HEK293 (cell line): ENCODE measurements around the gene HMG20A.

ENCODE experiments used
- CTCF ChIA-PET: fragments of 350-600 bp; formaldehyde crosslinking; extraction: SDS; loops from one replicate; lab custom pipeline; 2021; ENCODE audit warnings: antibody characterized with exemption; lab: Yijun Ruan, JAX
- POLR2A ChIA-PET: fragments of 300-600 bp; formaldehyde crosslinking; extraction: SDS; loops from one replicate; lab custom pipeline; 2020; ENCODE audit warnings: antibody characterized with exemption, inconsistent platforms; lab: Yijun Ruan, JAX
- H3K27ac ChIP-seq: fragments of 200-500 bp; sonication (Bioruptor generic); 2 replicates; pipeline ENCODE4 v1.5.1; 2014; ENCODE audit warnings: low read depth, low read length, control low read depth, inconsistent platforms; ENCODE audit errors: extremely low read depth
- H3K36me3 ChIP-seq, 2 experiments: fragments of 200-500 bp in 1 of 2; sonication (Bioruptor generic) in 1 of 2; 1 replicate in 1 of 2; 2 replicates in 1 of 2; pipeline ENCODE4 v1.5.1; 2014 to 2017; ENCODE audit warnings: inconsistent platforms in 2 of 2, low read length in 2 of 2; ENCODE audit not compliant: control insufficient read depth in 2 of 2, insufficient read depth in 1 of 2
- H3K4me1 ChIP-seq: fragments of 200-500 bp; sonication (Bioruptor generic); 2 replicates; pipeline ENCODE4 v1.5.1; 2014; ENCODE audit warnings: mild to moderate bottlenecking, low read length, inconsistent platforms; ENCODE audit not compliant: control insufficient read depth, insufficient read depth
- H3K4me3 ChIP-seq: 2 replicates; pipeline ENCODE4 v1.5.1; 2011; ENCODE audit warnings: low read depth, mild to moderate bottlenecking, control low read depth, low read length, moderate library complexity
- H3K9me3 ChIP-seq: fragments of 200-500 bp; sonication (Bioruptor generic); 2 replicates; pipeline ENCODE4 v1.5.1; 2014; ENCODE audit warnings: low read depth, low read length, inconsistent platforms; ENCODE audit not compliant: control insufficient read depth, insufficient read depth
- HOXD13 ChIP-seq: sonication (generic); formaldehyde crosslinking; IDR thresholded peaks from 2 replicates; pipeline ENCODE4 v1.8.0; 2022; ENCODE audit warnings: missing genetic modification reagents, borderline replicate concordance
- INSM2 ChIP-seq: fragments of 450-650 bp; formaldehyde crosslinking; IDR thresholded peaks from 2 replicates; pipeline ENCODE4 v1.5.1; 2016; ENCODE audit warnings: missing biosample characterization, missing genetic modification characterization
- KLF17 ChIP-seq: fragments of 450-650 bp; formaldehyde crosslinking; IDR thresholded peaks from 2 replicates; pipeline ENCODE4 v1.5.1; 2016; ENCODE audit warnings: missing biosample characterization, missing genetic modification characterization
- KLF7 ChIP-seq: fragments of 450-650 bp; formaldehyde crosslinking; IDR thresholded peaks from 2 replicates; pipeline ENCODE4 v1.5.1; 2016; ENCODE audit warnings: missing biosample characterization, missing genetic modification characterization, borderline replicate concordance
- KLF9 ChIP-seq: fragments of 450-650 bp; formaldehyde crosslinking; IDR thresholded peaks from 2 replicates; pipeline ENCODE4 v1.5.1; 2016; ENCODE audit warnings: missing biosample characterization, missing genetic modification characterization, low read depth
- PBX3 ChIP-seq: sonication (generic); formaldehyde crosslinking; IDR thresholded peaks from 2 replicates; pipeline ENCODE4 v1.8.1; 2022; ENCODE audit warnings: mild to moderate bottlenecking, moderate library complexity, missing genetic modification reagents
- ZFHX2 ChIP-seq: fragments of 450-650 bp; formaldehyde crosslinking; conservative IDR thresholded peaks from 2 replicates; pipeline ENCODE4 v1.5.1; 2016; ENCODE audit warnings: missing biosample characterization, missing genetic modification characterization
- ZFP69B ChIP-seq: fragments of 450-650 bp; formaldehyde crosslinking; IDR thresholded peaks from 2 replicates; pipeline ENCODE4 v1.5.1; 2016; ENCODE audit warnings: missing biosample characterization, missing genetic modification characterization
- ZNF132 ChIP-seq: fragments of 450-650 bp; formaldehyde crosslinking; IDR thresholded peaks from 2 replicates; pipeline ENCODE4 v1.5.1; 2017; ENCODE audit warnings: missing biosample characterization, missing genetic modification characterization, borderline replicate concordance
- ZNF174 ChIP-seq: fragments of 450-650 bp; formaldehyde crosslinking; IDR thresholded peaks from 2 replicates; pipeline ENCODE4 v1.5.0; 2017; ENCODE audit warnings: missing biosample characterization, mild to moderate bottlenecking, missing genetic modification characterization
- ZNF202 ChIP-seq: fragments of 450-650 bp; formaldehyde crosslinking; IDR thresholded peaks from 2 replicates; pipeline ENCODE4 v1.5.1; 2016; ENCODE audit warnings: missing biosample characterization, missing genetic modification characterization, borderline replicate concordance
- ZNF211 ChIP-seq: fragments of 450-650 bp; formaldehyde crosslinking; IDR thresholded peaks from 2 replicates; pipeline ENCODE4 v1.5.1; 2016; ENCODE audit warnings: low read depth, missing biosample characterization, missing genetic modification characterization
- ZNF23 ChIP-seq: fragments of 450-650 bp; formaldehyde crosslinking; IDR thresholded peaks from 2 replicates; pipeline ENCODE4 v1.5.1; 2016; ENCODE audit warnings: missing biosample characterization, missing genetic modification characterization, borderline replicate concordance
- ZNF24 ChIP-seq: fragments of 450-650 bp; formaldehyde crosslinking; IDR thresholded peaks from 2 replicates; pipeline ENCODE4 v1.5.1; 2016; ENCODE audit warnings: missing biosample characterization, missing genetic modification characterization
- ZNF280D ChIP-seq: fragments of 450-650 bp; formaldehyde crosslinking; IDR thresholded peaks from 2 replicates; pipeline ENCODE4 v1.5.1; 2016; ENCODE audit warnings: missing biosample characterization, missing genetic modification characterization
- ZNF324 ChIP-seq: fragments of 450-650 bp; formaldehyde crosslinking; IDR thresholded peaks from 2 replicates; pipeline ENCODE4 v1.5.1; 2016; ENCODE audit warnings: missing biosample characterization, missing genetic modification characterization
- ZNF366 ChIP-seq: fragments of 450-650 bp; formaldehyde crosslinking; conservative IDR thresholded peaks from 2 replicates; pipeline ENCODE4 v1.5.1; 2016; ENCODE audit warnings: missing biosample characterization, missing genetic modification characterization
- ZNF426 ChIP-seq: fragments of 450-650 bp; formaldehyde crosslinking; IDR thresholded peaks from 2 replicates; pipeline ENCODE4 v1.5.1; 2017; ENCODE audit warnings: missing biosample characterization, missing genetic modification characterization, mild to moderate bottlenecking, inconsistent platforms, moderate library complexity
- ZNF510 ChIP-seq: fragments of 450-650 bp; formaldehyde crosslinking; IDR thresholded peaks from 2 replicates; pipeline ENCODE4 v1.5.1; 2018; ENCODE audit warnings: mild to moderate bottlenecking, missing genetic modification characterization, missing biosample characterization; ENCODE audit not compliant: insufficient replicate concordance
- ZNF521 ChIP-seq: fragments of 450-650 bp; formaldehyde crosslinking; IDR thresholded peaks from 2 replicates; pipeline ENCODE4 v1.5.1; 2017; ENCODE audit warnings: missing biosample characterization, mild to moderate bottlenecking, missing genetic modification characterization
- ZNF555 ChIP-seq: fragments of 450-650 bp; formaldehyde crosslinking; conservative IDR thresholded peaks from 2 replicates; pipeline ENCODE4 v1.5.1; 2017; ENCODE audit warnings: missing biosample characterization, mild to moderate bottlenecking, missing genetic modification characterization, inconsistent platforms
- ZNF560 ChIP-seq: fragments of 450-650 bp; formaldehyde crosslinking; IDR thresholded peaks from 2 replicates; pipeline ENCODE4 v1.5.1; 2017; ENCODE audit warnings: missing biosample characterization, missing genetic modification characterization, borderline replicate concordance
- ZNF624 ChIP-seq: fragments of 450-650 bp; formaldehyde crosslinking; IDR thresholded peaks from 2 replicates; pipeline ENCODE4 v1.5.1; 2017; ENCODE audit warnings: missing biosample characterization, missing genetic modification characterization
- ZNF626 ChIP-seq: fragments of 450-650 bp; sonication (Bioruptor Pico); formaldehyde crosslinking; IDR thresholded peaks from 2 replicates; pipeline ENCODE4 v1.5.1; 2018; ENCODE audit warnings: missing biosample characterization, missing genetic modification characterization, inconsistent platforms
- ZNF639 ChIP-seq: fragments of 450-650 bp; formaldehyde crosslinking; IDR thresholded peaks from 2 replicates; pipeline ENCODE4 v1.5.1; 2016; ENCODE audit warnings: missing biosample characterization, missing genetic modification characterization
- ZNF747 ChIP-seq: fragments of 450-650 bp; formaldehyde crosslinking; IDR thresholded peaks from 2 replicates; pipeline ENCODE4 v1.5.1; 2016; ENCODE audit warnings: missing biosample characterization, missing genetic modification characterization
- ZNF768 ChIP-seq: fragments of 450-650 bp; formaldehyde crosslinking; IDR thresholded peaks from 2 replicates; pipeline ENCODE4 v1.5.1; 2018; ENCODE audit warnings: missing biosample characterization, mild to moderate bottlenecking, missing genetic modification characterization
- ZNF785 ChIP-seq: fragments of 450-650 bp; formaldehyde crosslinking; IDR thresholded peaks from 2 replicates; pipeline ENCODE4 v1.5.1; 2016; ENCODE audit warnings: missing biosample characterization, missing genetic modification characterization
- ZNF837 ChIP-seq: fragments of 450-650 bp; formaldehyde crosslinking; IDR thresholded peaks from 2 replicates; pipeline ENCODE4 v1.5.1; 2016; ENCODE audit warnings: missing biosample characterization, missing genetic modification characterization

The HMG20A gene

GRCh38 chr15:77457905-77458265 is 37.2 kb downstream of the HMG20A start:
- POLR2A ChIA-PET = no interaction called here
- H3K36me3 ChIP-seq = peaks cover 28 to 31% of the 10 kb centered on the region in 2 experiments
- no peak overlapping the region for H3K27ac ChIP-seq
- H3K4me1 ChIP-seq = peaks cover 8% of the 10 kb centered on the region; the same call in 1 of the 2 replicates
- H3K9me3 ChIP-seq = no peaks in the 10 kb centered on the region
- CTCF ChIA-PET = interaction anchor here (0.9 to 1.7 kb wide), 2 partner anchors 13 to 86 kb away, joined by 3 to 7 read pairs; no protein-coding TSS in a partner anchor
- no peak for TF ChIP-seq ZNF510 (tag by site-specific recombination)
- no peak for TF ChIP-seq ZNF785
- TF ChIP-seq ZNF324 (tag by site-specific recombination) = no peak
- no peak for TF ChIP-seq ZNF560 (tag by site-specific recombination)
- no peak for TF ChIP-seq ZNF639 (tag by site-specific recombination)
- no peak for TF ChIP-seq ZNF202 (tag by site-specific recombination)
- TF ChIP-seq ZNF624 = no peak
- no peak for TF ChIP-seq ZNF23
- no peak for TF ChIP-seq ZNF280D
- no peak for TF ChIP-seq PBX3 (CRISPR knock-in tag)
- TF ChIP-seq ZNF747 (tag by site-specific recombination) = no peak
- TF ChIP-seq KLF17 (tag by site-specific recombination) = no peak
- no peak overlapping the region for H3K4me3 ChIP-seq

GRCh38 chr15:77459031-77459430 is 38.3 kb downstream of the HMG20A start:
- H3K9me3 ChIP-seq = no peaks in the 10 kb centered on the region
- TF ChIP-seq ZNF555 (tag by site-specific recombination) (no peak), KLF9 (tag by site-specific recombination) (no peak), ZNF837 (tag by site-specific recombination) (no peak), ZNF132 (tag by site-specific recombination) (no peak), ZNF211 (tag by site-specific recombination) (no peak), ZNF768 (tag by site-specific recombination) (no peak), HOXD13 (no peak), ZFP69B (no peak), ZFHX2 (no peak), ZNF174 (tag by site-specific recombination) (no peak), KLF7 (tag by site-specific recombination) (no peak), ZNF785 (no peak), ZNF426 (tag by site-specific recombination) (no peak), ZNF366 (tag by site-specific recombination) (no peak), ZNF521 (tag by site-specific recombination) (no peak), ZNF626 (tag by site-specific recombination) (no peak), ZNF24 (tag by site-specific recombination) (no peak), INSM2 (no peak)
- peaks cover 8% of the 10 kb centered on the region; the same call in 1 of the 2 replicates for H3K4me1 ChIP-seq
- no peak overlapping the region for H3K27ac ChIP-seq
- H3K4me3 ChIP-seq = no peak overlapping the region
- POLR2A ChIA-PET = no interaction called here
- CTCF ChIA-PET = interaction anchor here (0.8 kb wide), 1 partner anchor 352 kb away, joined by 3 read pairs; no protein-coding TSS in a partner anchor
- peaks cover 37% of the 10 kb centered on the region in 2 experiments for H3K36me3 ChIP-seq
